H1 (cell line): ENCODE measurements around the gene CHEK2. TPM values are rescaled to one million over a fixed set of nuclear protein-coding genes. Genes with fewer than 3 reads are reported as not detected.

ENCODE experiments used
- CBX8 ChIP-seq: fragments of 300-800, 300-1000 bp; sonication (generic); IDR thresholded peaks from 2 replicates; pipeline ENCODE4 v1.7.1; 2016; ENCODE audit warnings: low read depth, low read length, borderline replicate concordance
- CHD7 ChIP-seq: fragments of 300-600 bp; sonication (generic); IDR thresholded peaks from 2 replicates; pipeline ENCODE4 v1.7.1; 2012; ENCODE audit warnings: low read length, moderate library complexity, mild to moderate bottlenecking, inconsistent platforms; ENCODE audit not compliant: insufficient replicate concordance
- EP300 ChIP-seq, 2 experiments: IDR thresholded peaks; 1 replicate in 1 of 2; 2 replicates in 1 of 2; pipeline ENCODE4 v1.6.1; 2011 to 2012; ENCODE audit warnings: low read depth in 2 of 2, low read length in 2 of 2, mild to moderate bottlenecking in 2 of 2, borderline replicate concordance in 1 of 2, inconsistent platforms in 1 of 2, moderate library complexity in 1 of 2
- MAX ChIP-seq: IDR thresholded peaks from 2 replicates; pipeline ENCODE4 v1.6.1; 2012; ENCODE audit warnings: inconsistent platforms
- POLR2A ChIP-seq, 2 experiments: IDR thresholded peaks; 1 replicate in 1 of 2; 2 replicates in 1 of 2; pipeline ENCODE4 v1.6.1; 2011; ENCODE audit warnings: low read depth in 2 of 2, low read length in 2 of 2, mild to moderate bottlenecking in 2 of 2; ENCODE audit errors: control extremely low read depth in 1 of 2
- RAD21 ChIP-seq, 2 experiments: IDR thresholded peaks in 1 of 2; conservative IDR thresholded peaks in 1 of 2; 2 replicates each; pipeline ENCODE4 v1.6.1; 2011; ENCODE audit warnings: low read depth in 2 of 2, low read length in 2 of 2, improper control_type of control experiment in 1 of 2, inconsistent platforms in 1 of 2, mild to moderate bottlenecking in 1 of 2, moderate library complexity in 1 of 2
- SIN3A ChIP-seq, 2 experiments: IDR thresholded peaks in 1 of 2; conservative IDR thresholded peaks in 1 of 2; 2 replicates each; pipeline ENCODE4 v1.6.1; 2011 to 2012; ENCODE audit warnings: low read length in 2 of 2, improper control_type of control experiment in 1 of 2, low read depth in 1 of 2, mild to moderate bottlenecking in 1 of 2
- TAF1 ChIP-seq: IDR thresholded peaks from 2 replicates; pipeline ENCODE4 v1.6.1; 2011; ENCODE audit warnings: mild to moderate bottlenecking, low read depth, low read length
- polyA plus RNA-seq, 7 experiments: library from polyadenylated mRNA; depleted of rRNA in 3 of 7; stranded (reverse) in 5 of 7; unstranded in 2 of 7; fragments of >200 nt in 5 of 7; fragments of 200-250 nt in 2 of 7; gene quantifications; 1 replicate in 5 of 7; 2 replicates in 1 of 7; 4 replicates in 1 of 7; pipeline versions ENCODE4 v1.2.1 to v1.2.3, GENCODE V29; 2011 to 2013; ENCODE audit warnings: missing spikeins in 2 of 7, mixed read lengths in 2 of 7
- total RNA-seq: library from RNA; stranded (reverse); fragmentation: NEBNext Ultra II Directional; extraction: Animal tissue kit (Norgen Biotek cat#: 25700); gene quantifications from 2 replicates; pipeline ENCODE4 v1.2.1, GENCODE V29; 2021

Gene CHEK2
- total and polyA plus RNA-seq, 2 of the 8 experiments (the other 6 are each of a cell fraction or from before 2014, with no cell fraction given): 74.9 to 89.5 TPM

- TF ChIP-seq CHD7 (no peak), SIN3A (conservative IDR thresholded peaks at IDR 0.05 in 1 of 2, IDR thresholded peaks at IDR 0.05 in 1 of 2; ENCODE audit: low read depth in 1 of 2, low read length in 2 of 2) (0 out of 4 replicates have a peak, but pooled peaks of 1 of the 2 experiments have one; percentile 74), EP300 (IDR thresholded peaks at IDR 0.05; ENCODE audit: borderline replicate concordance in 1 of 2, low read depth in 2 of 2, low read length in 2 of 2) (no peak), CBX8 (no peak), POLR2A (IDR thresholded peaks at IDR 0.05; ENCODE audit: control extremely low read depth in 1 of 2, low read depth in 2 of 2, low read length in 2 of 2) (peak in 1 of 2 experiments; percentile 82; a peak in 2 of 3 replicates), RAD21 (IDR thresholded peaks at IDR 0.05 in 1 of 2, conservative IDR thresholded peaks at IDR 0.05 in 1 of 2; ENCODE audit: low read depth in 2 of 2, low read length in 2 of 2) (0 out of 4 replicates have a peak, but pooled peaks of 1 of the 2 experiments have one; percentile 2), MAX (peak; percentile 61; the same call in 1 of the 2 replicates), TAF1 (peak; percentile 76; the same call in 1 of the 2 replicates)
These were observed 31.2 kb upstream of the CHEK2 start, which contains the start of gene CCDC117 (continued) for GRCh38 chr22:28772633-28773460.
